Peyer's patch (tissue), 4 donors: Measurements from ENCODE around the gene TMPRSS11F. TPM values are rescaled to one million over a fixed set of nuclear protein-coding genes. Genes with fewer than 3 reads are reported as not detected.

Experiments used
- DNase-seq, 3 donors: peaks; one replicate each; pipeline ENCODE4 v3.0.0-alpha.2; 2017 to 2019
- H3K27ac ChIP-seq, 4 donors: fragments of 200-600 bp; sonication (generic); one replicate each; pipeline ENCODE4 v1.5.1; 2016 to 2019
- H3K27me3 ChIP-seq, 2 donors: fragments of 200-600 bp; sonication (generic); one replicate each; pipeline ENCODE4 v1.5.1; 2019
- H3K36me3 ChIP-seq, 3 donors: fragments of 200-600 bp; sonication (generic); one replicate each; pipeline ENCODE4 v1.5.1; 2016 to 2019
- H3K4me1 ChIP-seq, 4 donors: fragments of 200-600 bp; sonication (generic); one replicate each; pipeline ENCODE4 v1.5.1; 2016 to 2019
- H3K4me3 ChIP-seq, 4 donors: fragments of 200-600 bp; sonication (generic); 1 replicate in 3 of 4; 2 replicates in 1 of 4; pipeline ENCODE4 v1.5.1; 2016 to 2019; ENCODE audit warnings: mild to moderate bottlenecking in 1 of 4
- H3K9me3 ChIP-seq, 4 donors: fragments of 200-600 bp; sonication (generic); one replicate each; pipeline ENCODE4 v1.5.1; 2016 to 2019; ENCODE audit warnings: mild to moderate bottlenecking in 1 of 4
- CTCF ChIP-seq, 6 experiments: fragments of 450-650 bp in 4 of 6; fragments of 200-600 bp in 2 of 6; sonication (generic) in 1 of 6; IDR thresholded peaks; one replicate each; pipeline ENCODE4 v1.5.1; 2017 to 2019; ENCODE audit warnings: antibody characterized with exemption in 6 of 6, mild to moderate bottlenecking in 3 of 6, moderate library complexity in 1 of 6
- POLR2A ChIP-seq, 2 donors: fragments of 450-650 bp; IDR thresholded peaks; one replicate each; pipeline ENCODE4 v1.5.1; 2017; ENCODE audit warnings: antibody characterized with exemption in 2 of 2, mild to moderate bottlenecking in 2 of 2, moderate library complexity in 2 of 2
- total RNA-seq, 4 donors: library from RNA; depleted of rRNA; stranded (reverse); fragments of >200 nt; gene quantifications; one replicate each; pipeline ENCODE4 v1.1.0, GENCODE V29; 2016

The TMPRSS11F gene
- total RNA-seq, 4 donors from 2014 or later: not detected

GRCh38 chr4:68077301-68077700 lies 52.4 kb downstream of the TMPRSS11F start:
- no peak for TF ChIP-seq POLR2A (IDR thresholded peaks at IDR 0.05)
- no peak for TF ChIP-seq CTCF (IDR thresholded peaks at IDR 0.05)
- H3K4me3 ChIP-seq: no peak overlapping the region
- no peak overlapping the region for H3K27ac ChIP-seq
- no peaks in the 10 kb centered on the region for H3K27me3 ChIP-seq
- DNase-seq: no peak
- H3K4me1 ChIP-seq: no peaks in the 10 kb centered on the region
- H3K9me3 ChIP-seq: no peaks in the 10 kb centered on the region
- H3K36me3 ChIP-seq: no peaks in the 10 kb centered on the region

- Histone ChIP-seq H3K9me3 (no peaks in the 10 kb centered on the region), H3K4me3 (no peak overlapping the region), H3K36me3 (no peaks in the 10 kb centered on the region), H3K27ac (no peak overlapping the region), H3K4me1 (no peaks in the 10 kb centered on the region), H3K27me3 (no peaks in the 10 kb centered on the region)
- TF ChIP-seq CTCF (IDR thresholded peaks at IDR 0.05) (no peak), POLR2A (IDR thresholded peaks at IDR 0.05) (no peak)
- no peak for DNase-seq
Measured at GRCh38 chr4:68076194-68076593, 53.5 kb downstream of the TMPRSS11F start.

DNA sequence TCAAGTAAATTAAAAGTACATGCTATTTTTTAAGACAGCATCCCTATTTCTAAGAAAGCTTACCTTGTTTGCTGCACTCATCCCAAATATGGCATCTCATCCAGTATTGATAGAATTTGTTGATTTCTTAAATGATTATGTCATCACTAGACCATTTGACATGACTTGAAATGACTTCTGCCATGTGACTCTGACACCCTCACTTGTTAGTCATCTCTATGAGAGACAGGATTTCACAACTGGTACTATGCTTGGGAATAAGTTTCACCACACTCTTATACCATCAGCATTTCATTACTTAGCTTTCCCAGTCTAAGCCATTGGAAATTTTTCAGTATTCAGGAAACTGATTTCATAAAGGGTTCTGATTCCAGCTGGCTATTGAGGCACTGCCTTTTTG lies 55.3 kb downstream of the TMPRSS11F start:
- TF ChIP-seq POLR2A (IDR thresholded peaks at IDR 0.05) (no peak), CTCF (IDR thresholded peaks at IDR 0.05) (no peak)
- Histone ChIP-seq H3K27me3 (no peaks in the 10 kb centered on the region), H3K27ac (no peak overlapping the region), H3K9me3 (no peaks in the 10 kb centered on the region), H3K36me3 (no peaks in the 10 kb centered on the region), H3K4me1 (no peaks in the 10 kb centered on the region), H3K4me3 (no peak overlapping the region)
- DNase-seq: no peak

GRCh38 chr4:68070302-68070701 lies 59.4 kb downstream of the TMPRSS11F start:
- no peak overlapping the region for H3K4me3 ChIP-seq
- H3K9me3 ChIP-seq: no peaks in the 10 kb centered on the region
- DNase-seq: no peak
- no peaks in the 10 kb centered on the region for H3K27me3 ChIP-seq
- TF ChIP-seq POLR2A (IDR thresholded peaks at IDR 0.05): no peak
- no peak for TF ChIP-seq CTCF (IDR thresholded peaks at IDR 0.05)
- H3K4me1 ChIP-seq: no peaks in the 10 kb centered on the region
- H3K27ac ChIP-seq: no peak overlapping the region
- no peaks in the 10 kb centered on the region for H3K36me3 ChIP-seq

- no peaks in the 10 kb centered on the region for H3K9me3 ChIP-seq
- TF ChIP-seq CTCF (IDR thresholded peaks at IDR 0.05) (no peak), POLR2A (IDR thresholded peaks at IDR 0.05) (no peak)
- H3K27me3 ChIP-seq: no peaks in the 10 kb centered on the region
- H3K36me3 ChIP-seq: no peaks in the 10 kb centered on the region
- no peak overlapping the region for H3K4me3 ChIP-seq
- H3K4me1 ChIP-seq: no peaks in the 10 kb centered on the region
- H3K27ac ChIP-seq: no peak overlapping the region
- no peak for DNase-seq
Measured at GRCh38 chr4:68062501-68062900, 67.2 kb downstream of the TMPRSS11F start.

DNA sequence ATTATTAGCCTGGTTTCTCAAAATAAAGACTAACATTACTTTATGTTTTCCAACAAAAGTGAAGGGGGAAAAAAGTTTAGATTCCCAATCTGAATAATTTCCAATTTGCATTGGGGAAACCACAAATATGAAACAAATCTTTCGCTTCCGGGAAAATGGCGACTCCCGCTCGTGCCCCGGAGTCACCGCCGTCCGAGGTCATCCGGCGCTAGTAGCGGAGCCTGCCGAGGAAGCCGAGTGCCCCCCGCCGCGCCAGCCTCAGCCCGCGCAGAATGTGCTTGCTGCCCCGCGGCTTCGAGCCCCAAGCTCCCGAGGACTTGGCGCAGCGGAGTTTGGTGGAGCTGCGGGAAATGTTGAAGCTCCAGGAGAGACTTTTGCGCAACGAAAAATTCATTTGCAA lies 91.4 kb downstream of the TMPRSS11F start:
- H3K9me3 ChIP-seq: no peaks in the 10 kb centered on the region
- no peaks in the 10 kb centered on the region for H3K27me3 ChIP-seq
- H3K27ac ChIP-seq: no peak overlapping the region
- H3K4me1 ChIP-seq: no peaks in the 10 kb centered on the region
- TF ChIP-seq CTCF (IDR thresholded peaks at IDR 0.05): no peak
- no peak for TF ChIP-seq POLR2A (IDR thresholded peaks at IDR 0.05)
- no peaks in the 10 kb centered on the region for H3K36me3 ChIP-seq
- DNase-seq: no peak
- H3K4me3 ChIP-seq: no peak overlapping the region
